H9 (cell line): ENCODE results near the gene PRKCB. TPM values are rescaled to one million over a fixed set of nuclear protein-coding genes. Genes with fewer than 3 reads are reported as not detected.
A peak's percentile ranks its signal among the peaks of the same experiment; 100 is the strongest.

ENCODE experiments used
- DNase-seq: peaks from one replicate; pipeline ENCODE4 v3.0.0-alpha.2; 2017
- H2AFZ ChIP-seq: one replicate; pipeline ENCODE4 v1.6.1; 2013; ENCODE audit warnings: mild to moderate bottlenecking, low read length, control low read depth, moderate library complexity
- H2AK5ac ChIP-seq: 2 replicates; pipeline ENCODE4 v1.6.1; 2013; ENCODE audit warnings: low read length, control low read depth, mixed read lengths; ENCODE audit not compliant: insufficient read length
- H2BK120ac ChIP-seq: one replicate; pipeline ENCODE4 v1.6.1; 2013; ENCODE audit warnings: low read depth, mild to moderate bottlenecking, low read length, control low read depth, inconsistent platforms; ENCODE audit not compliant: poor library complexity, severe bottlenecking
- H2BK12ac ChIP-seq: 2 replicates; pipeline ENCODE4 v1.6.1; 2013; ENCODE audit warnings: low read length, control low read depth, mixed read lengths, low read depth; ENCODE audit not compliant: insufficient read length
- H2BK15ac ChIP-seq: 2 replicates; pipeline ENCODE4 v1.6.1; 2013; ENCODE audit warnings: low read depth, low read length, control low read depth
- H2BK20ac ChIP-seq: one replicate; pipeline ENCODE4 v1.6.1; 2013; ENCODE audit warnings: low read depth, mild to moderate bottlenecking, low read length, control low read depth, inconsistent platforms; ENCODE audit not compliant: poor library complexity, severe bottlenecking
- H2BK5ac ChIP-seq: 2 replicates; pipeline ENCODE4 v1.6.1; 2013; ENCODE audit warnings: low read length, control low read depth, mixed read lengths; ENCODE audit not compliant: insufficient read length
- H3K14ac ChIP-seq: 2 replicates; pipeline ENCODE4 v1.6.1; 2013; ENCODE audit warnings: low read length, control low read depth; ENCODE audit not compliant: insufficient read depth
- H3K18ac ChIP-seq: 2 replicates; pipeline ENCODE4 v1.6.1; 2013; ENCODE audit warnings: low read depth, mild to moderate bottlenecking, mixed read lengths, low read length, control low read depth; ENCODE audit not compliant: insufficient read length
- H3K23ac ChIP-seq: 2 replicates; pipeline ENCODE4 v1.6.1; 2013; ENCODE audit warnings: low read length, control low read depth, mixed read lengths, low read depth; ENCODE audit not compliant: insufficient read length
- H3K23me2 ChIP-seq: 2 replicates; pipeline ENCODE4 v1.6.1; 2013; ENCODE audit warnings: low read depth, mild to moderate bottlenecking, mixed read lengths, low read length, control low read depth; ENCODE audit not compliant: insufficient read length, poor library complexity, severe bottlenecking
- H3K27ac ChIP-seq: 2 replicates; pipeline ENCODE4 v1.5.1; 2013; ENCODE audit warnings: low read length, control low read depth, mixed read lengths, low read depth; ENCODE audit not compliant: insufficient read length
- H3K27me3 ChIP-seq: 2 replicates; pipeline ENCODE4 v1.6.1; 2013; ENCODE audit warnings: low read length, control low read depth, inconsistent platforms; ENCODE audit not compliant: insufficient read depth
- H3K4ac ChIP-seq: 2 replicates; pipeline ENCODE4 v1.6.1; 2013; ENCODE audit warnings: low read depth, mild to moderate bottlenecking, control low read depth, inconsistent platforms, low read length, moderate library complexity
- H3K4me1 ChIP-seq: 2 replicates; pipeline ENCODE4 v1.6.1; 2013; ENCODE audit warnings: low read length, control low read depth, inconsistent platforms; ENCODE audit not compliant: insufficient read depth
- H3K4me2 ChIP-seq: 2 replicates; pipeline ENCODE4 v1.6.1; 2013; ENCODE audit warnings: low read length, control low read depth, mixed read lengths; ENCODE audit not compliant: insufficient read length, insufficient read depth
- H3K56ac ChIP-seq: 2 replicates; pipeline ENCODE4 v1.6.1; 2013; ENCODE audit warnings: low read depth, mild to moderate bottlenecking, mixed read lengths, low read length, control low read depth; ENCODE audit not compliant: insufficient read length
- H3K79me1 ChIP-seq: 2 replicates; pipeline ENCODE4 v1.6.1; 2013; ENCODE audit warnings: low read depth, mild to moderate bottlenecking, moderate library complexity, low read length, control low read depth, inconsistent platforms; ENCODE audit not compliant: insufficient read depth, poor library complexity, severe bottlenecking
- H3K79me2 ChIP-seq: 2 replicates; pipeline ENCODE4 v1.6.1; 2013; ENCODE audit warnings: low read length, control low read depth, inconsistent platforms; ENCODE audit not compliant: insufficient read depth
- H3K9ac ChIP-seq: 2 replicates; pipeline ENCODE4 v1.6.1; 2013; ENCODE audit warnings: low read length, control low read depth, mixed read lengths; ENCODE audit not compliant: insufficient read length; ENCODE audit errors: extremely low read depth
- H3K9me3 ChIP-seq: one replicate; pipeline ENCODE4 v1.6.1; 2013; ENCODE audit warnings: low read depth, low read length, inconsistent platforms; ENCODE audit not compliant: control insufficient read depth
- H3T11ph ChIP-seq: one replicate; pipeline ENCODE4 v1.6.1; 2013; ENCODE audit warnings: mild to moderate bottlenecking, low read length, control low read depth, inconsistent platforms
- H4K20me1 ChIP-seq: one replicate; pipeline ENCODE4 v1.6.1; 2013; ENCODE audit not compliant: control insufficient read depth, insufficient read length, insufficient read depth
- H4K5ac ChIP-seq: 2 replicates; pipeline ENCODE4 v1.6.1; 2013; ENCODE audit warnings: low read depth, mild to moderate bottlenecking, mixed read lengths, low read length, control low read depth; ENCODE audit not compliant: insufficient read length
- H4K8ac ChIP-seq: replicated peaks from 2 replicates; pipeline ENCODE4 v1.6.1; 2013; ENCODE audit warnings: low read length, control low read depth, mixed read lengths, low read depth; ENCODE audit not compliant: insufficient read length
- H4K91ac ChIP-seq: 2 replicates; pipeline ENCODE4 v1.6.1; 2013; ENCODE audit warnings: low read depth, mild to moderate bottlenecking, moderate library complexity, mixed read lengths, low read length, control low read depth; ENCODE audit not compliant: insufficient read length
- H3K27ac Mint-ChIP-seq, 3 experiments: 2 replicates in 2 of 3; 3 replicates in 1 of 3; pipeline ENCODE4 v1.8.0; 2020 to 2021; ENCODE audit warnings: mixed read lengths in 3 of 3, mild to moderate bottlenecking in 1 of 3, moderate library complexity in 1 of 3
- H3K27me3 Mint-ChIP-seq: 2 replicates; pipeline ENCODE4 v1.8.0; 2021; ENCODE audit warnings: low read depth, mild to moderate bottlenecking, moderate library complexity, mixed read lengths
- H3K36me3 Mint-ChIP-seq, 3 experiments: 2 replicates in 2 of 3; 3 replicates in 1 of 3; pipeline ENCODE4 v1.8.0; 2020 to 2021; ENCODE audit warnings: low read depth in 3 of 3, mixed read lengths in 3 of 3; ENCODE audit not compliant: insufficient read depth in 1 of 3
- H3K4me1 Mint-ChIP-seq, 2 experiments: 2 replicates each; pipeline ENCODE4 v1.8.0; 2020; ENCODE audit warnings: mixed read lengths in 2 of 2
- H3K4me3 Mint-ChIP-seq, 2 experiments: 2 replicates in 1 of 2; 3 replicates in 1 of 2; pipeline ENCODE4 v1.8.0; 2020 to 2021; ENCODE audit warnings: mild to moderate bottlenecking in 2 of 2, mixed read lengths in 2 of 2, moderate library complexity in 1 of 2
- H3K9me3 Mint-ChIP-seq, 2 experiments: 2 replicates in 1 of 2; 3 replicates in 1 of 2; pipeline ENCODE4 v1.8.0; 2020; ENCODE audit warnings: mild to moderate bottlenecking in 2 of 2, mixed read lengths in 2 of 2, moderate library complexity in 1 of 2
- WGBS: extraction: QIAGEN DNeasy Blood & Tissue Kit; methylation state at CpG from one replicate; pipeline ENCODE4 v1.1.7; 2013; ENCODE audit warnings: missing lambda C conversion rate, low lambda C conversion rate, mixed read lengths; ENCODE audit not compliant: insufficient read length; ENCODE audit errors: extremely low coverage; 5-methylcytosine and 5-hydroxymethylcytosine counted together
- total RNA-seq: library from RNA; stranded (reverse); gene quantifications from 2 replicates; pipeline ENCODE4 v1.2.1, GENCODE V29; 2021
- TF ChIP-seq, protein P1 (sequence below): fragments of 200-600 bp; sonication (generic); conservative IDR thresholded peaks from 3 replicates; pipeline ENCODE4 v1.8.0; 2021; ENCODE audit warnings: antibody characterized with exemption, mild to moderate bottlenecking

PRKCB gene
- total RNA-seq, 1 experiment from 2014 or later, result 7.0 TPM

GRCh38 chr16:24118126-24118821, 282.5 kb downstream of the PRKCB start:
- Histone ChIP-seq H3K27me3 (no peaks in the 10 kb centered on the region), H2AFZ (no peak overlapping the region), H3T11ph (no peak overlapping the region), H3K79me1 (no peaks in the 10 kb centered on the region), H4K8ac (no peak overlapping the region), H3K9me3 (no peaks in the 10 kb centered on the region), H4K5ac (no peak overlapping the region), H3K4ac (no peak overlapping the region), H3K23me2 (no peaks in the 10 kb centered on the region), H3K56ac (no peak overlapping the region), H4K91ac (no peak overlapping the region), H2BK20ac (no peak overlapping the region), H3K4me2 (no peak overlapping the region), H2BK5ac (no peak overlapping the region), H3K4me1 (peaks cover 13% of the 10 kb centered on the region), H4K20me1 (no peaks in the 10 kb centered on the region), H3K18ac (no peak overlapping the region), H2BK15ac (no peak overlapping the region), H3K27ac (no peak overlapping the region), H2AK5ac (no peak overlapping the region), H3K79me2 (no peaks in the 10 kb centered on the region), H2BK120ac (no peak overlapping the region), H2BK12ac (no peak overlapping the region), H3K9ac (no peak overlapping the region), H3K14ac (no peak overlapping the region), H3K23ac (no peak overlapping the region)
- TF ChIP-seq, protein P1, sequence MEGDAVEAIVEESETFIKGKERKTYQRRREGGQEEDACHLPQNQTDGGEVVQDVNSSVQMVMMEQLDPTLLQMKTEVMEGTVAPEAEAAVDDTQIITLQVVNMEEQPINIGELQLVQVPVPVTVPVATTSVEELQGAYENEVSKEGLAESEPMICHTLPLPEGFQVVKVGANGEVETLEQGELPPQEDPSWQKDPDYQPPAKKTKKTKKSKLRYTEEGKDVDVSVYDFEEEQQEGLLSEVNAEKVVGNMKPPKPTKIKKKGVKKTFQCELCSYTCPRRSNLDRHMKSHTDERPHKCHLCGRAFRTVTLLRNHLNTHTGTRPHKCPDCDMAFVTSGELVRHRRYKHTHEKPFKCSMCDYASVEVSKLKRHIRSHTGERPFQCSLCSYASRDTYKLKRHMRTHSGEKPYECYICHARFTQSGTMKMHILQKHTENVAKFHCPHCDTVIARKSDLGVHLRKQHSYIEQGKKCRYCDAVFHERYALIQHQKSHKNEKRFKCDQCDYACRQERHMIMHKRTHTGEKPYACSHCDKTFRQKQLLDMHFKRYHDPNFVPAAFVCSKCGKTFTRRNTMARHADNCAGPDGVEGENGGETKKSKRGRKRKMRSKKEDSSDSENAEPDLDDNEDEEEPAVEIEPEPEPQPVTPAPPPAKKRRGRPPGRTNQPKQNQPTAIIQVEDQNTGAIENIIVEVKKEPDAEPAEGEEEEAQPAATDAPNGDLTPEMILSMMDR, result no peak
- H3K4me3 Mint-ChIP-seq, result no peak overlapping the region
- peaks cover 39 to 42% of the 10 kb centered on the region in 2 experiments for H3K4me1 Mint-ChIP-seq
- H3K9me3 Mint-ChIP-seq, result no peaks in the 10 kb centered on the region; a peak in 1 of 5 replicates
- no peaks in the 10 kb centered on the region for H3K27me3 Mint-ChIP-seq
- H3K36me3 Mint-ChIP-seq, result peaks cover 0 to 2% (median 0%) of the 10 kb centered on the region in 3 experiments; a peak in 1 of 7 replicates
- DNase-seq, result no peak
- H3K27ac Mint-ChIP-seq, result peak overlapping the region in 1 of 3 experiments; percentile 56; a peak in 1 of 7 replicates
- WGBS, result no CpG with 5 or more reads among the region's 7 CpGs
